GM12872 (cell line): ENCODE results near the gene FAM78B.

Experiments
- CTCF ChIP-seq: IDR thresholded peaks from 3 replicates; pipeline ENCODE4 v1.5.1; 2011; ENCODE audit warnings: low read depth, mild to moderate bottlenecking, low read length, moderate library complexity; ENCODE audit not compliant: insufficient read depth

The FAM78B gene

GRCh38 chr1:166164646-166164994 lies 2.2 kb downstream of the FAM78B start:
- TF ChIP-seq CTCF = no peak

- TF ChIP-seq CTCF = no peak
These were observed 7.1 kb downstream of the FAM78B start for GRCh38 chr1:166159656-166160055.

GRCh38 chr1:166156674-166157073 lies 10.1 kb downstream of the FAM78B start:
- no peak for TF ChIP-seq CTCF

- TF ChIP-seq CTCF = no peak
These were observed 11.7 kb downstream of the FAM78B start for GRCh38 chr1:166155108-166155507.

GRCh38 chr1:166153525-166154314 lies 13.1 kb downstream of the FAM78B start:
- TF ChIP-seq CTCF = no peak

GRCh38 chr1:166152978-166153377 lies 13.8 kb downstream of the FAM78B start:
- no peak for TF ChIP-seq CTCF

GRCh38 chr1:166151804-166152203 lies 15.0 kb downstream of the FAM78B start:
- TF ChIP-seq CTCF = no peak
